Esophagus squamous epithelium (tissue), 4 donors: ENCODE data around the gene CARHSP1.

Experiments
- CTCF ChIP-seq, 6 experiments: fragments of 450-650 bp in 4 of 6; fragments of 200-600 bp in 2 of 6; sonication (generic) in 2 of 6; IDR thresholded peaks; one replicate each; pipeline ENCODE4 v1.5.1; 2016 to 2019; ENCODE audit warnings: antibody characterized with exemption in 6 of 6, mild to moderate bottlenecking in 4 of 6, moderate library complexity in 4 of 6
- POLR2A ChIP-seq, 4 donors: fragments of 450-650 bp; IDR thresholded peaks; one replicate each; pipeline ENCODE4 v1.6.1; 2017; ENCODE audit warnings: antibody characterized with exemption in 4 of 4, mild to moderate bottlenecking in 4 of 4, moderate library complexity in 3 of 4

- TF ChIP-seq CTCF (IDR thresholded peaks at IDR 0.05) (no peak), POLR2A (IDR thresholded peaks at IDR 0.05) (no peak)
Measured at GRCh38 chr16:8882041-8882617, 13.3 kb upstream of the CARHSP1 start, which contains the start of gene LITAFD.
